Activated B cell treated with CpG ODN at 0.5 μM for 24 hours (primary cell): Measurements from ENCODE around the gene AAK1. TPM values are rescaled to one million over a fixed set of nuclear protein-coding genes. Genes with fewer than 3 reads are reported as not detected.

ENCODE experiments used
- ATAC-seq: fragments of 200-7000 bp; cut with Tn5 transposase; one replicate; pipeline ENCODE4 v1.10.0; 2021; ENCODE audit warnings: low read depth, mild to moderate bottlenecking, moderate library complexity
- CTCF ChIA-PET: fragments of 350-600 bp; sonication (Branson Sonifier 250); formaldehyde crosslinking; loops from one replicate; lab custom pipeline; 2021; ENCODE audit warnings: antibody characterized with exemption; lab: Charles Lee
- POLR2A ChIA-PET: fragments of 350-600 bp; sonication (Branson Sonifier 250); formaldehyde crosslinking; loops from one replicate; lab custom pipeline; 2021; ENCODE audit warnings: antibody characterized with exemption; lab: Charles Lee
- DNase-seq: peaks from one replicate; pipeline ENCODE4 v3.0.0; 2022
- H3K27ac Mint-ChIP-seq: one replicate; pipeline ENCODE4 v1.8.0; 2020; ENCODE audit warnings: mixed read lengths
- H3K27me3 Mint-ChIP-seq: one replicate; pipeline ENCODE4 v1.8.0; 2021; ENCODE audit warnings: mixed read lengths
- H3K36me3 Mint-ChIP-seq: one replicate; pipeline ENCODE4 v1.8.0; 2021; ENCODE audit warnings: low read depth, mixed read lengths
- H3K4me1 Mint-ChIP-seq: one replicate; pipeline ENCODE4 v1.8.0; 2021; ENCODE audit warnings: mixed read lengths
- H3K4me3 Mint-ChIP-seq: one replicate; pipeline ENCODE4 v1.8.0; 2020; ENCODE audit warnings: mild to moderate bottlenecking, mixed read lengths
- H3K9me3 Mint-ChIP-seq: one replicate; pipeline ENCODE4 v1.8.0; 2020; ENCODE audit warnings: mixed read lengths
- intact Hi-C: fragments of 100-400 bp; cut with micrococcal nuclease; formaldehyde crosslinking; loops from one replicate; pipeline ENCODE4 v1.15.1; 2024
- total RNA-seq: library from RNA; stranded (reverse); gene quantifications from 2 replicates; pipeline ENCODE4 v1.2.3, GENCODE V29; 2022
- TF ChIP-seq, protein P1 (sequence below): fragments of 200-600 bp; IDR thresholded peaks from one replicate; pipeline ENCODE4 v1.8.0; 2022; ENCODE audit warnings: antibody characterized with exemption, mild to moderate bottlenecking

Gene AAK1
- total RNA-seq, 1 donor from 2014 or later: 4.7 TPM

DNA sequence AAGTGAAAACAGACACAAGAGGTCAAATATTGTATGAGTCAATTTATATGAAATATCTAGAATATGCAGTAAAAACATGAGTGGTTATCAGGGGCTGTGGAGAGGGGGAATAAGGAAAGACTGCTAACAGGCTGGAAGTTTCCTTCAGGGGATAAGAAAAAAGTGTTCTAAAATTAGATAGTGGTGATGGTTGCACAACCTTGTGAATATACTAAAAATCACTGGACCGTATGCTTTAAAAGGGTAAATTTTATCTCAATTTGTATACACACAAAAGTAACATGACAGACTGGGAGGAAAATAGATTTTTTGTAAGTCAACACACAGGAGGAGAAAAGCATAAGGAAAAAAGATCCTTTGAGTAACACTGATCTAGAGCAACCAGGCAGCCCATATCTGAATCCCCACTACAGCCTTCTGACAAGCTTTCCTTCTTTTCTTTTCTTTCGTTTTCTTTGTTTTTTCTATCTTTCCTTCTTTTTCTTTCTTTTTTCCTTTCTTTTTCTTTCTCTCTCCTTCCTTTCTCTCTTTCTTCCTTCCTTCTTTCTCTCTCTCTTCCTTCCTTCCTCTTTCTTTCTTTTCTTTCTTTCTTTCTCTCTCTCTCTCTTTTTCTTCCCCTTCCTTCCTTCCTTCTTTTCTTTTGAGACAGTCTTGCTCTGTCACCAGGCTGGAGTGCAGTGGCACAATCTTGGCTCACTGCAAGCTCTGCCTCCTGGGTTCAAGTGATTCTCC lies 95.4 kb downstream of the AAK1 start:
- Mint-ChIP-seq H3K9me3 (no peaks in the 10 kb centered on the region), H3K27ac (no peak overlapping the region), H3K27me3 (no peaks in the 10 kb centered on the region), H3K4me1 (peaks cover 4% of the 10 kb centered on the region), H3K4me3 (no peak overlapping the region), H3K36me3 (no peaks in the 10 kb centered on the region)
- intact Hi-C loops: no loop called here
- POLR2A ChIA-PET: no interaction called here
- DNase-seq: no peak
- TF ChIP-seq, protein P1, sequence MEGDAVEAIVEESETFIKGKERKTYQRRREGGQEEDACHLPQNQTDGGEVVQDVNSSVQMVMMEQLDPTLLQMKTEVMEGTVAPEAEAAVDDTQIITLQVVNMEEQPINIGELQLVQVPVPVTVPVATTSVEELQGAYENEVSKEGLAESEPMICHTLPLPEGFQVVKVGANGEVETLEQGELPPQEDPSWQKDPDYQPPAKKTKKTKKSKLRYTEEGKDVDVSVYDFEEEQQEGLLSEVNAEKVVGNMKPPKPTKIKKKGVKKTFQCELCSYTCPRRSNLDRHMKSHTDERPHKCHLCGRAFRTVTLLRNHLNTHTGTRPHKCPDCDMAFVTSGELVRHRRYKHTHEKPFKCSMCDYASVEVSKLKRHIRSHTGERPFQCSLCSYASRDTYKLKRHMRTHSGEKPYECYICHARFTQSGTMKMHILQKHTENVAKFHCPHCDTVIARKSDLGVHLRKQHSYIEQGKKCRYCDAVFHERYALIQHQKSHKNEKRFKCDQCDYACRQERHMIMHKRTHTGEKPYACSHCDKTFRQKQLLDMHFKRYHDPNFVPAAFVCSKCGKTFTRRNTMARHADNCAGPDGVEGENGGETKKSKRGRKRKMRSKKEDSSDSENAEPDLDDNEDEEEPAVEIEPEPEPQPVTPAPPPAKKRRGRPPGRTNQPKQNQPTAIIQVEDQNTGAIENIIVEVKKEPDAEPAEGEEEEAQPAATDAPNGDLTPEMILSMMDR: no peak
- no peak for ATAC-seq
- CTCF ChIA-PET: no interaction called here

- no peak for ATAC-seq
- H3K27ac Mint-ChIP-seq: no peak overlapping the region
- no peaks in the 10 kb centered on the region for H3K27me3 Mint-ChIP-seq
- H3K36me3 Mint-ChIP-seq: no peaks in the 10 kb centered on the region
- intact Hi-C loops: no loop called here
- peaks cover 4% of the 10 kb centered on the region for H3K4me1 Mint-ChIP-seq
- H3K9me3 Mint-ChIP-seq: no peaks in the 10 kb centered on the region
- POLR2A ChIA-PET: no interaction called here
- DNase-seq: no peak
- CTCF ChIA-PET: no interaction called here
- H3K4me3 Mint-ChIP-seq: no peak overlapping the region
- TF ChIP-seq, protein P1: no peak
These were observed 96.9 kb downstream of the AAK1 start for GRCh38 chr2:69546646-69547045.

DNA sequence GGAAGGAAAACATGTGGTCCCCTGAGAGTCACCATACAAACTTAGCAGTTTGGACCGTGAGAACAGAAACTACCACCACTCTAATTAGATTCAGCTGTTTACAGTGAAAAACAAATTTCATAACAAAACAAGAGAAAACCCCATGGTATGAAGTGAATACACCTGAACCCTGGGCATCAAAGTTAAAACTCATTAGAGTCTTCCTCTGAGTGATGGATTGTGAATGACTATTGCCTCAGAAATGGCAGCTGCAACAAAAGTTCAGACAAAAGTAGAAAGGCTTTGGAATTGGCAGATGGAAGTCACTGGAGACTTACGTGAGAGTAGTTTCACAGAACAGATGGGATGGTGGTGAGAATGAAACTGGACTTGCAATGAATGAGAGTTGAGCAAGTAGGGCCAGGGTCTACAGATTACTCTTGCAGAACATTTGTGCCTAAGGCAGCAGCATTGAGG lies 98.0 kb downstream of the AAK1 start:
- CTCF ChIA-PET: interaction anchor here (0.7 to 1.0 kb wide), 3 partner anchors 20 to 272 kb away, joined by 3 read pairs; no protein-coding TSS in a partner anchor
- Mint-ChIP-seq H3K4me1 (peaks cover 4% of the 10 kb centered on the region), H3K27me3 (no peaks in the 10 kb centered on the region), H3K9me3 (no peaks in the 10 kb centered on the region), H3K4me3 (no peak overlapping the region), H3K27ac (no peak overlapping the region), H3K36me3 (no peaks in the 10 kb centered on the region)
- POLR2A ChIA-PET: interaction anchor here (0.5 kb wide), 1 partner anchor 8 kb away, joined by 3 read pairs; no protein-coding TSS in a partner anchor
- intact Hi-C loops: no loop called here
- TF ChIP-seq, protein P1: no peak
- no peak for DNase-seq
- ATAC-seq: no peak

DNA sequence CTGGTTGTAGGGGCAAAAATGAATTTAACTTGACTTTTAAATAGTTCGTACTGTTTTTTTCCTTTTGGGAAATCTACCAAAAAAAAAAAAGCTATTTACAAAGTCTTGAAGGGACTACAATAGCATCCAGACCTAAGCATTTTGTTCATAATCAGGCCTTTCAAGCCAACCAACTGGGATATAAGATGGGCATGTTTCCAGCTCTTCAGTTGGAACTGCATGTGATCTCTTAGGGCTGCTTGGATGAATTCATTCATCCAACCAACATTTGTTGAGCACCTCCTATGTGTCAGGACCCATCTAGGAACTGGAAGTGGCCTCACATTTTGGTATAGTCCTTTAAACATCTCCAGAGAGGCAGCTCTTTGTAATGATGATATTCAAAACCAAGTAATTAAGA lies 98.6 kb downstream of the AAK1 start:
- ATAC-seq: no peak
- POLR2A ChIA-PET: no interaction called here

GRCh38 chr2:69539549-69539908 lies 104.0 kb downstream of the AAK1 start:
- H3K4me1 Mint-ChIP-seq: peaks cover 10% of the 10 kb centered on the region
- CTCF ChIA-PET: no interaction called here

More for the DNA sequence above, 98.6 kb downstream of the AAK1 start:
- Mint-ChIP-seq H3K36me3 (no peaks in the 10 kb centered on the region), H3K27me3 (no peaks in the 10 kb centered on the region), H3K4me1 (peaks cover 4% of the 10 kb centered on the region), H3K9me3 (no peaks in the 10 kb centered on the region), H3K4me3 (no peak overlapping the region), H3K27ac (no peak overlapping the region)
- CTCF ChIA-PET: interaction anchor here (0.7 to 1.0 kb wide), 3 partner anchors 21 to 273 kb away, joined by 3 read pairs; no protein-coding TSS in a partner anchor
- intact Hi-C loops: no loop called here
- TF ChIP-seq, protein P1: no peak
- DNase-seq: no peak

More at GRCh38 chr2:69539549-69539908, 104.0 kb downstream of the AAK1 start:
- POLR2A ChIA-PET: interaction anchor here (0.7 kb wide), 1 partner anchor 121 kb away, joined by 7 read pairs; no protein-coding TSS in a partner anchor
- Mint-ChIP-seq H3K9me3 (no peaks in the 10 kb centered on the region), H3K4me3 (no peak overlapping the region), H3K27me3 (no peaks in the 10 kb centered on the region), H3K36me3 (no peaks in the 10 kb centered on the region), H3K27ac (no peak overlapping the region)
- DNase-seq: no peak
- TF ChIP-seq, protein P1: no peak
- no peak for ATAC-seq
- intact Hi-C loops: no loop called here
